ENCODE results near the gene WWP2. TPM values are rescaled to one million over a fixed set of nuclear protein-coding genes. Genes with fewer than 3 reads are reported as not detected.

The WWP2 gene
- total RNA-seq, 2 experiments from 2014 or later: 41.9 to 43.0 TPM

DNA sequence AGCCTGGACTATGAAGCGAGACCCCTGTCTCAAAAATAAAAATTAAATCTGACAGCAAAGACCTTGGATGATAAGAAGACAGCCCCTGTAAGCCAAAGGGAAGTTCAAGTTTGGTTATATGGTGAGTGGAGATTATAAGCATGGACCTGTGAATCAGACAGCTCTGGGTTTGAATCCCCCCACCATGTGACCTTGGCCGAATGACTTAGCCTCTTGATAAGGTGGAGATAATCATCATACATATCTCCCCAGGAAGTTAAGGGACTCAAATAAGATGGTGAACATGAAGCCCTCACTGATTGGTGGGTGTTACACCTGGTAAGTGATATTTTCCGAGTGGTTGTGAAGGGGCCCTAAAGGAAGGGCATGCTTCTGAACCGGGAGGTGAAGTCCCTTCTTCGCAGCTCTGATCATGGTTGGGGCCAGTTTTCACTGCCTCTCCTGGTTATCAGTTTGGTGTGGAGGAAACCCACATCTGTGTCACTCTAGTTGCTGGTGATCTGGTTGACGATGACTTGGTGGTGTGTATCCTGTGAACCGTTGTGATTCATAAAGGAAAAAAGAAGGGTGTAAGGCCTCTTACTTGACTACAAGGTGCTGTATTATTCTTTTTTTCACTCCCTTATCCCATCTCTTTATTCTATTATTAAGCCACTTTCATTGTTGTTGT is 127.3 kb downstream of the WWP2 start:
- ChIA-PET POLR2A (no interaction called here), CTCF (no interaction called here)
- no peak overlapping the region for H3K4me3 Mint-ChIP-seq
- H3K36me3 Mint-ChIP-seq (ENCODE audit: low read depth): peaks cover 81% of the 10 kb centered on the region
- H3K9me3 Mint-ChIP-seq: no peaks in the 10 kb centered on the region
- Histone ChIP-seq H3K4me1 (ENCODE audit: insufficient read depth, low read length) (no peaks in the 10 kb centered on the region), H3K4me3 (ENCODE audit: low read length) (no peak overlapping the region), H3K27me3 (ENCODE audit: control insufficient read depth in 1 of 2, insufficient read depth in 2 of 2, low read length in 2 of 2) (no peaks in the 10 kb centered on the region), H3K36me3 (ENCODE audit: insufficient read depth, low read length) (peaks cover 44% of the 10 kb centered on the region), H3K27ac (ENCODE audit: low read depth in 1 of 2, low read length in 2 of 2) (no peak overlapping the region), H3K9me3 (ENCODE audit: control insufficient read depth in 1 of 2, insufficient read depth in 1 of 2, low read length in 2 of 2) (no peaks in the 10 kb centered on the region)
- H3K4me1 Mint-ChIP-seq (ENCODE audit: low read depth): no peaks in the 10 kb centered on the region
- DNase-seq (no peak), ATAC-seq (ENCODE audit: poor library complexity) (no peak)
- TF ChIP-seq, protein P1, sequence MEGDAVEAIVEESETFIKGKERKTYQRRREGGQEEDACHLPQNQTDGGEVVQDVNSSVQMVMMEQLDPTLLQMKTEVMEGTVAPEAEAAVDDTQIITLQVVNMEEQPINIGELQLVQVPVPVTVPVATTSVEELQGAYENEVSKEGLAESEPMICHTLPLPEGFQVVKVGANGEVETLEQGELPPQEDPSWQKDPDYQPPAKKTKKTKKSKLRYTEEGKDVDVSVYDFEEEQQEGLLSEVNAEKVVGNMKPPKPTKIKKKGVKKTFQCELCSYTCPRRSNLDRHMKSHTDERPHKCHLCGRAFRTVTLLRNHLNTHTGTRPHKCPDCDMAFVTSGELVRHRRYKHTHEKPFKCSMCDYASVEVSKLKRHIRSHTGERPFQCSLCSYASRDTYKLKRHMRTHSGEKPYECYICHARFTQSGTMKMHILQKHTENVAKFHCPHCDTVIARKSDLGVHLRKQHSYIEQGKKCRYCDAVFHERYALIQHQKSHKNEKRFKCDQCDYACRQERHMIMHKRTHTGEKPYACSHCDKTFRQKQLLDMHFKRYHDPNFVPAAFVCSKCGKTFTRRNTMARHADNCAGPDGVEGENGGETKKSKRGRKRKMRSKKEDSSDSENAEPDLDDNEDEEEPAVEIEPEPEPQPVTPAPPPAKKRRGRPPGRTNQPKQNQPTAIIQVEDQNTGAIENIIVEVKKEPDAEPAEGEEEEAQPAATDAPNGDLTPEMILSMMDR (IDR thresholded peaks at IDR 0.05): no peak
- intact Hi-C loops (cut with DNase I, micrococcal nuclease): no loop called here
- H3K27me3 Mint-ChIP-seq: no peaks in the 10 kb centered on the region
- no peak overlapping the region for H3K27ac Mint-ChIP-seq

DNA sequence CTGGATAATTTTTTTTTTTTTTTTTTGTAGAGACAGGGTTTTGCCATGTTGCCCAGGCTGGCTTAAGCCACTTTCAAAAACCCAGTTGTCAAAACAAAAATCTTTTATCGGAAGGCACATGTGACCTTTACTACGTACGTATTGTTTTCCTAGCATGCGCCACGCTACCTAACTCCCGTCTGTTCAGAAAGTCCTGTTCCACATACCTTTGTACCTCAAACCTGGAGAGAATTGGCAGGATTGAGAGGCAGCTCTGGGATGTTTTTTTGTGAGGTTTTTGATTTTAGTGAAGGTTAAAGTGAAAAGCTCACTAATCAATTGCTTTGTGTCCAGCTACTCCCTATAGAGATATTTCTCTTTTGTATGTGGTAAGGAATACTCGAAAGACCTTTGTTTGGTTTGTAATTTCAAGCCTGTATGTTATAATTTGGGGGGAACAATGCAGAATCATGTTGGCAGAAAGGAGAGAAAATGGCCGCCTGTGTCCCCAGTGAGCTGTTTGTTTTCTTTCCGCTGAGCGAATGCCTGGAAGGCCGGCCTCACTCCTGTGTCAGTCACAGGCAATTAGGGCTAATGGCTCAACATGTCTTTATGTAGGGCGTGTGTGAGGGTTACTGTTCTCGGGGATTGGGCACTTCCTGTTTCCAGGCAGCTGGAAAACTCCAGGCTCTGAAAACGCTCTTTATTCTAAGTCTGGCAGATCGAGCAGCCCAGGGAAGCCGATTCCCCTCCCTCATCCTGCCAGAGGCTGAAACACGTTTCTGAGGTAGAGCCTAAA is 128.2 kb downstream of the WWP2 start:
- ChIA-PET CTCF (no interaction called here), POLR2A (no interaction called here)
- Histone ChIP-seq H3K36me3 (ENCODE audit: insufficient read depth, low read length) (peaks cover 44% of the 10 kb centered on the region), H3K27me3 (ENCODE audit: control insufficient read depth in 1 of 2, insufficient read depth in 2 of 2, low read length in 2 of 2) (no peaks in the 10 kb centered on the region), H3K27ac (ENCODE audit: low read depth in 1 of 2, low read length in 2 of 2) (no peak overlapping the region), H3K4me1 (ENCODE audit: insufficient read depth, low read length) (no peaks in the 10 kb centered on the region), H3K9me3 (ENCODE audit: control insufficient read depth in 1 of 2, insufficient read depth in 1 of 2, low read length in 2 of 2) (no peaks in the 10 kb centered on the region), H3K4me3 (ENCODE audit: low read length) (no peak overlapping the region)
- DNase-seq (no peak), ATAC-seq (ENCODE audit: poor library complexity) (no peak)
- TF ChIP-seq, protein P1 (IDR thresholded peaks at IDR 0.05): no peak
- no peaks in the 10 kb centered on the region for H3K4me1 Mint-ChIP-seq (ENCODE audit: low read depth)
- intact Hi-C loops (cut with DNase I, micrococcal nuclease): no loop called here
- no peaks in the 10 kb centered on the region for H3K27me3 Mint-ChIP-seq
- no peaks in the 10 kb centered on the region for H3K9me3 Mint-ChIP-seq
- H3K36me3 Mint-ChIP-seq (ENCODE audit: low read depth): peaks cover 82% of the 10 kb centered on the region
- H3K27ac Mint-ChIP-seq: no peak overlapping the region
- H3K4me3 Mint-ChIP-seq: no peak overlapping the region

DNA sequence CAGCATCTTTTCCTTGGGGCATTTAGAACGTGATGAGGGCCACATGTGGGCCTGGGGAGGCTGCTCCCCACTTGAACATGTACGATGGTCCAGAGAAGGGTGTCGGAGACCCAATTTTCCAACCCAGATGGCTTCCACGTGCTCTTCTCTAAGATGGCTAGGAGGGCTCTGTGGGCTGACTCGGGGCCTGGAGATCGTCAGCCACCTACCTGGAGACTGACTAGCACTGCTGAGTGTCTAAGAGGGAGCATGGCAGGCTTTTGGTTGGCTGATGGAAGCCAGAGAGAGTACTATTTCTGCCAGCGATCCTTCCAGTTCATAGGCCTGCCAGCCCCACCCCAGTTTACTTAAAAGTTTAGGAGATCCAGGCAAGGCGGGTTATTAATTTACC is 128.8 kb downstream of the WWP2 start:
- peaks cover 44% of the 10 kb centered on the region for H3K36me3 ChIP-seq (ENCODE audit: insufficient read depth, low read length)
- Mint-ChIP-seq H3K27ac (no peak overlapping the region), H3K27me3 (no peaks in the 10 kb centered on the region), H3K9me3 (no peaks in the 10 kb centered on the region), H3K4me1 (ENCODE audit: low read depth) (no peaks in the 10 kb centered on the region), H3K36me3 (ENCODE audit: low read depth) (peaks cover 83% of the 10 kb centered on the region), H3K4me3 (no peak overlapping the region)
- ChIA-PET CTCF (no interaction called here), POLR2A (no interaction called here)
- H3K9me3 ChIP-seq (ENCODE audit: control insufficient read depth in 1 of 2, insufficient read depth in 1 of 2, low read length in 2 of 2): no peaks in the 10 kb centered on the region
- no peak overlapping the region for H3K4me3 ChIP-seq (ENCODE audit: low read length)
- intact Hi-C loops (cut with DNase I, micrococcal nuclease): no loop called here
- H3K27ac ChIP-seq (ENCODE audit: low read depth in 1 of 2, low read length in 2 of 2): no peak overlapping the region
- no peak for DNase-seq
- H3K27me3 ChIP-seq (ENCODE audit: control insufficient read depth in 1 of 2, insufficient read depth in 2 of 2, low read length in 2 of 2): no peaks in the 10 kb centered on the region
- no peaks in the 10 kb centered on the region for H3K4me1 ChIP-seq (ENCODE audit: insufficient read depth, low read length)
- TF ChIP-seq, protein P1 (IDR thresholded peaks at IDR 0.05): no peak
- ATAC-seq (ENCODE audit: poor library complexity): no peak
